ENCODE measurements around the gene MATN3.

DNA sequence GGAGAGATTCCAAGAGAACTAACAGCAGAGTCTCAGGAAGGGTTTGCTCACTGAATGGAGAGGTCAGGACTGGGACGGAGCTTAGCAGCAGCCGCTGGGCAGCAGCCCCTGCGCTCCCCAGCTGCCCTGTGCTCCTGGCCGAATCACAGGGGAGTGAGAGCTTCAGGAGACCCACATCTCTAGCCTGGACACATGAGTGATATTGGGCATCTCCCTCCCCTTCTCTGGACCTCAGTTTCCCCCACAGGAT is 511 bp downstream of the MATN3 start:
- TF ChIP-seq, protein P1, sequence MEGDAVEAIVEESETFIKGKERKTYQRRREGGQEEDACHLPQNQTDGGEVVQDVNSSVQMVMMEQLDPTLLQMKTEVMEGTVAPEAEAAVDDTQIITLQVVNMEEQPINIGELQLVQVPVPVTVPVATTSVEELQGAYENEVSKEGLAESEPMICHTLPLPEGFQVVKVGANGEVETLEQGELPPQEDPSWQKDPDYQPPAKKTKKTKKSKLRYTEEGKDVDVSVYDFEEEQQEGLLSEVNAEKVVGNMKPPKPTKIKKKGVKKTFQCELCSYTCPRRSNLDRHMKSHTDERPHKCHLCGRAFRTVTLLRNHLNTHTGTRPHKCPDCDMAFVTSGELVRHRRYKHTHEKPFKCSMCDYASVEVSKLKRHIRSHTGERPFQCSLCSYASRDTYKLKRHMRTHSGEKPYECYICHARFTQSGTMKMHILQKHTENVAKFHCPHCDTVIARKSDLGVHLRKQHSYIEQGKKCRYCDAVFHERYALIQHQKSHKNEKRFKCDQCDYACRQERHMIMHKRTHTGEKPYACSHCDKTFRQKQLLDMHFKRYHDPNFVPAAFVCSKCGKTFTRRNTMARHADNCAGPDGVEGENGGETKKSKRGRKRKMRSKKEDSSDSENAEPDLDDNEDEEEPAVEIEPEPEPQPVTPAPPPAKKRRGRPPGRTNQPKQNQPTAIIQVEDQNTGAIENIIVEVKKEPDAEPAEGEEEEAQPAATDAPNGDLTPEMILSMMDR (IDR thresholded peaks at IDR 0.05), result no peak
- TF ChIP-seq POLR2A (IDR thresholded peaks at IDR 0.05), result no peak

Data from lower leg skin (tissue), 3 donors.